SJCRH30 (cell line): ENCODE data around the gene NEURL2. TPM values are rescaled to one million over a fixed set of nuclear protein-coding genes. Genes with fewer than 3 reads are reported as not detected.
"Not testable (repeated sequence)": the region's sequence is repeated elsewhere in the genome, so short reads cannot be mapped to it uniquely, and the experiment has no call there.

Experiments
- DNase-seq, 2 experiments: peaks; one replicate each; pipeline ENCODE4 v3.0.0-alpha.2; 2015 to 2020
- H3K27ac ChIP-seq: fragments of 250-450 bp; sonication (Bioruptor Pico); 2 replicates; pipeline ENCODE4 v1.5.1; 2020; ENCODE audit warnings: mild to moderate bottlenecking, moderate library complexity
- H3K27me3 ChIP-seq: fragments of 250-450 bp; sonication (Bioruptor Pico); 2 replicates; pipeline ENCODE4 v1.5.1; 2020; ENCODE audit warnings: mild to moderate bottlenecking, moderate library complexity
- H3K36me3 ChIP-seq: fragments of 250-450 bp; sonication (Bioruptor Pico); 2 replicates; pipeline ENCODE4 v1.5.1; 2020; ENCODE audit warnings: mild to moderate bottlenecking, moderate library complexity
- H3K4me1 ChIP-seq: fragments of 250-450 bp; sonication (Bioruptor Pico); 2 replicates; pipeline ENCODE4 v1.5.1; 2020; ENCODE audit warnings: mild to moderate bottlenecking, moderate library complexity
- H3K4me3 ChIP-seq: fragments of 250-450 bp; sonication (Bioruptor Pico); 2 replicates; pipeline ENCODE4 v1.5.1; 2020; ENCODE audit warnings: mild to moderate bottlenecking, moderate library complexity
- H3K9me3 ChIP-seq: fragments of 250-450 bp; sonication (Bioruptor Pico); replicated peaks from 2 replicates; pipeline ENCODE4 v1.5.1; 2020; ENCODE audit warnings: mild to moderate bottlenecking, moderate library complexity
- total RNA-seq: library from RNA; depleted of rRNA; stranded (reverse); fragments of >200 nt; shearing (Covaris generic); gene quantifications from 2 replicates; pipeline ENCODE4 v1.2.3, GENCODE V29; 2014; rRNA removed

NEURL2 gene
- 3.9 and 6.7 TPM in 2 replicates for total RNA-seq

GRCh38 chr20:45890985-45891983, at the start of gene NEURL2, which contains the start of gene CTSA:
Gene NEURL2, minus strand, starts transcription at chr20:45891208. Its CDS starts 217 bp downstream, at chr20:45890991.
Gene CTSA, plus strand, starts transcription at chr20:45891335. Its CDS starts 234 bp downstream, at chr20:45891569.
- peak; percentile 98 to 99 for DNase-seq
- H3K4me3 ChIP-seq, result peak within 1 kb of the TSS; percentile 89
- peaks cover 18% of the 10 kb centered on the region for H3K36me3 ChIP-seq
- H3K27me3 ChIP-seq, result no peaks in the 10 kb centered on the region
- H3K9me3 ChIP-seq, result no peaks in the 10 kb centered on the region
- H3K27ac ChIP-seq, result peak within 1 kb of the TSS; percentile 84
- H3K4me1 ChIP-seq, result peaks cover 35% of the 10 kb centered on the region

- Histone ChIP-seq H3K27ac (no peak overlapping the region), H3K4me3 (no peak overlapping the region), H3K9me3 (no peaks in the 10 kb centered on the region), H3K36me3 (peaks cover 57% of the 10 kb centered on the region), H3K4me1 (no peaks in the 10 kb centered on the region; the same call in none of the 2 replicates), H3K27me3 (no peaks in the 10 kb centered on the region)
- DNase-seq, result no peak
These were observed 49.5 kb upstream of the NEURL2 start for GRCh38 chr20:45940469-45940868.

GRCh38 chr20:45940053-45940452, 49.0 kb upstream of the NEURL2 start:
- no peak overlapping the region for H3K27ac ChIP-seq
- H3K4me1 ChIP-seq, result no peaks in the 10 kb centered on the region; the same call in none of the 2 replicates
- no peaks in the 10 kb centered on the region for H3K9me3 ChIP-seq
- no peak overlapping the region for H3K4me3 ChIP-seq
- H3K27me3 ChIP-seq, result no peaks in the 10 kb centered on the region
- no peak for DNase-seq
- H3K36me3 ChIP-seq, result peaks cover 53% of the 10 kb centered on the region

DNA sequence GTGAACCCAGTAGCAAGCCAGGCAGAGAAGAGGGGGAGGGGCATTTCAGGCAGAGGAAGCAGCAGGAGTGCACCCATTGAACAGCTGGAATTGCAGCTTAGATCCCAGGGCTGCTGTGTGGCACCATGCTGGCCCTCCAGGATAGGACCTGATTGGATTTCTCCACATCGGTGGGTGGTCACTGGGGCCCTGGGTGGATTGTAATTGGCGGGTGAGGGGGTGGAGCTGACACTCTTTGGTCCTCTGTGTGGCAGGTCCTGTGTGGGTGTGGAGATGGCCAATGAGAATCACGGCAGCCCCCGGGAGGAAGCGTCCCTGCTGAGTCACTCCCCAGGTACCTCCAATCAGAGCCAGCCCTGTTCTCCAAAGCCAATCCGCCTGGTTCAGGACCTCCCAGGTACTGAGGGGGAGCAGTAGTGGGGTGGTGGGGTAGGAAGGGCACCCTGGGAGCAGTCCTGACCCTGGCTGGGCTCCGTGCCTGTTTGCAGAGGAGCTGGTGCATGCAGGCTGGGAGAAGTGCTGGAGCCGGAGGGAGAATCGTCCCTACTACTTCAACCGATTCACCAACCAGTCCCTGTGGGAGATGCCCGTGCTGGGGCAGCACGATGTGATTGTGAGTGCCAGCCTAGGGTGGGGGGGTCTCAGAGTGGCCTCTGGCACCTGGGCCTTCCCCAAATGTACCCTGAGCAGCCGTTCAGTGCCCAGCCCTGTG, 47.9 kb upstream of the NEURL2 start:
- H3K36me3 ChIP-seq, result peaks cover 41% of the 10 kb centered on the region
- H3K27me3 ChIP-seq, result no peaks in the 10 kb centered on the region
- H3K27ac ChIP-seq, result no peak overlapping the region
- H3K4me3 ChIP-seq, result no peak overlapping the region
- H3K4me1 ChIP-seq, result no peaks in the 10 kb centered on the region; the same call in none of the 2 replicates
- no peak for DNase-seq
- H3K9me3 ChIP-seq, result no peaks in the 10 kb centered on the region

DNA sequence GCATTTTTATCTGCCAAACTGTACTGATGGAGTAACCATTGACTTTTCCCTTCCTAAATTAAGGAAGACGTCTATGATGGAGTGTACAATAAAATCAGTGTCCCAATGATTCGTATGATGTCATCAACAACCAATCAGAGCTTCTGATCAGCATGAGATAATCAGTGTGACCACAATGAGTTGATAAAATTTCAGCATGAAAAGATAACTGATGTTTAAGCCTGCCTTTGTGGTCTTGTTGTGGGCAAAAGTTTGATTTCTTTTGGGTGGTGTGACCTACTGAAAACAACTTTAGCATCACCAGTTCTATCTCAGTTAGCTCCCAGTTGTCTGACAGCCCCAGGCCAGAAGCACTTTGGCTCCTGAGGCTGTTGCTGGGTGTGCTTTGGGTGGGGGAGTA, 46.8 kb upstream of the NEURL2 start:
- H3K4me3 ChIP-seq, result no peak overlapping the region
- peak overlapping the region; percentile 18 for H3K27ac ChIP-seq
- H3K27me3 ChIP-seq, result no peaks in the 10 kb centered on the region
- H3K36me3 ChIP-seq, result peaks cover 30% of the 10 kb centered on the region
- H3K4me1 ChIP-seq, result peaks cover 3% of the 10 kb centered on the region
- DNase-seq, result no peak
- no peaks in the 10 kb centered on the region for H3K9me3 ChIP-seq

DNA sequence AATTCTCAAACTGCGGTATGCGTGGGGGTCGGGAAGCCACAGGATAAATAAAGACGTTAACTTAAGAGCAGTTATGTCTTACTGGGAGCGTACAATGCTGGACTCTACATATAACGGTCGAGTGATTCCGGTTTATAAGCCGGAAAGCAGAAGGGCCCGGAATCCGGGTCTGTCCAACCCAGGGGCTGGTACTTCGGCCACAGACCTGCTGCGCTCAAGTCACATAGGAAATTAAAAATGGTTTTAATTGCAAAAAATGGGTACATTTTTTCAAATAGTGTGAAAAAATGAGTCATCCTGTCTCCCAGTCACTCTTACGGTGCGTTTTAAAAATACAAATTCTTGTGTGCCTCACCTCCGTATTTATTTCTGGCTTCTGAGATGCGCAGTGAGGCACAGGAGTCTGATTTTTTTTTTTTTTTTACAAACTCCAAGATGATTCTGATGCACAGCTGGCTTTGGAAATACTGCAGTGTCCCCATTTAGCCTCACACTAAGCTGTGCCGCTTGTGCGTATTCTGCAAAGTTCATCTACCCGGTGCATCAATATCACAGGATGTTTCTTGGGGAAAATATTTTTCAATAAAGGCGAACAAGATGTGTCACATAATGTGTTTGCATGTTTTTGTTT, 44.5 kb upstream of the NEURL2 start:
- peak in 1 of 2 experiments; percentile 50 for DNase-seq
- Histone ChIP-seq H3K9me3 (no peaks in the 10 kb centered on the region), H3K27ac (peak overlapping the region; percentile 100), H3K4me1 (peaks cover 3% of the 10 kb centered on the region), H3K4me3 (peak overlapping the region; percentile 99), H3K36me3 (peaks cover 18% of the 10 kb centered on the region), H3K27me3 (no peaks in the 10 kb centered on the region)

- H3K27me3 ChIP-seq, result no peaks in the 10 kb centered on the region
- H3K9me3 ChIP-seq, result no peaks in the 10 kb centered on the region
- H3K4me3 ChIP-seq, result peak within 1 kb of the TSS; percentile 99
- H3K4me1 ChIP-seq, result peaks cover 3% of the 10 kb centered on the region
- H3K36me3 ChIP-seq, result peaks cover 16% of the 10 kb centered on the region
- peak within 1 kb of the TSS; percentile 100 for H3K27ac ChIP-seq
- DNase-seq, result peak; percentile 99 to 100
These were observed 43.8 kb upstream of the NEURL2 start, which contains the start of gene PCIF1 for GRCh38 chr20:45934586-45935415. Gene PCIF1, plus strand, starts transcription at chr20:45934683. Its CDS starts 4,317 bp downstream, at chr20:45939000.

- Histone ChIP-seq H3K4me3 (peak overlapping the region; percentile 99), H3K4me1 (peaks cover 3% of the 10 kb centered on the region), H3K36me3 (peaks cover 9% of the 10 kb centered on the region; the same call in 1 of the 2 replicates), H3K27me3 (no peaks in the 10 kb centered on the region), H3K9me3 (no peaks in the 10 kb centered on the region), H3K27ac (peak overlapping the region; percentile 100)
- DNase-seq, result peak; percentile 67 to 75
These were observed 43.1 kb upstream of the NEURL2 start for GRCh38 chr20:45934046-45934585.

DNA sequence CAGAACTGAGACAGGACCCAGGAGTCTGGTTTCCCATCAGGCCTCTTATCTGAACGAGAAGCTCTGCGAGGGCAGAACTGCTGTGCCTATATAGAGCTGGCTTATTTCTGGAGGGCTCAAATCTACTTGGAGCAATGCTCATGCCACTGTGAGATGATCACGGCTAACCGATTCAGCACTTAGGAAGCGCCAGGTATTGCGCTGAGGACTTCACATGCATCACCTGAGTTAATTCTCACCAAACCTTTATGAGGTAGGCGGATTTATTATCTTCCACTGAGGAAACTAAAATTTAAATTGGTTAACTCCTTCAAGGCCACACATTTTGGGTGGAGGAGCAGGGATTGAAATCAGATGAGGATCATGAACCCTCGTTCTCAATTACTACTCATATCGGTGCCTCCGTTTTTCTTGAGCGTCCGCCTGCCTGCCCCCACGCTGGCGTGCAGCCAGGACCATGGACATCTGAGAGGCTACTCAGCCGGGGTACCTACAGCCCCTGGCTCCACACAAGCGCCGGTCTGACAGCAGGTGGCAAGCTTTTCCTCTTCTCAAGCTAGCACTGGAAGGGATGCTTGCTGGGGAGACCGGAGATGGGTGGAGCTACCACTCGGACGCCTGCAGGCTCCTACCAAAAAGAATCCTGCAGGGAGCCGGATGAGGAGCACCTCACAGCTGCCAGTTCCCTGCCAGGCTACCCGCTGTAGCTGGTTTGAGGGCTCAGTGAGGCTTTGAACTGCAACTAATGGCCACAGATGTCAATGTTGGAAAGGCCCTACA, 42.4 kb upstream of the NEURL2 start:
- Histone ChIP-seq H3K4me1 (peaks cover 3% of the 10 kb centered on the region), H3K4me3 (peak overlapping the region; percentile 99), H3K36me3 (peaks cover 2% of the 10 kb centered on the region; the same call in 1 of the 2 replicates), H3K27me3 (no peaks in the 10 kb centered on the region), H3K27ac (peak overlapping the region; percentile 100), H3K9me3 (no peaks in the 10 kb centered on the region)
- peak; percentile 93 to 95 for DNase-seq

GRCh38 chr20:45931680-45932079, 40.7 kb upstream of the NEURL2 start:
- DNase-seq, H3K27me3 ChIP-seq, H3K9me3 ChIP-seq, H3K36me3 ChIP-seq, H3K4me1 ChIP-seq, H3K27ac ChIP-seq, H3K4me3 ChIP-seq: not testable (repeated sequence)

GRCh38 chr20:45927071-45927878, 36.3 kb upstream of the NEURL2 start:
- no peaks in the 10 kb centered on the region for H3K36me3 ChIP-seq
- H3K27ac ChIP-seq, result no peak overlapping the region
- no peaks in the 10 kb centered on the region for H3K9me3 ChIP-seq
- no peak overlapping the region for H3K4me3 ChIP-seq
- DNase-seq, result no peak
- H3K27me3 ChIP-seq, result no peaks in the 10 kb centered on the region
- peaks cover 37% of the 10 kb centered on the region for H3K4me1 ChIP-seq

DNA sequence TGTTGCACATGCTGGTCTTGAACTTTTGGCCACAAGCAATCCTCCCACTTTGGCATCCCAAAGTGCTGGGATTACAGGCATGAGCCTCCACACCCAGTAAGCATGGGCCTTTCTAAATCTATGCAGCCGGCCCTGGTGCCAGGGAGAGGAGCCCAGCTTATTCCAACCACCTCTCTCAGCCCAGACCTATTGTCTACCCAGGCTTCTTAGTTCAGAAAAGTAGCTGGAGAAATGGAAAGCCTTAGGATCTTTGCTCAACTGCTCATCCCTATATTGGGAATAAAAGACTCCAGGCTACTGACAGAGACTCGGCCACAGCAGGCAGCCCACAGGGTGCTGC, 35.7 kb upstream of the NEURL2 start:
- Histone ChIP-seq H3K27ac (no peak overlapping the region), H3K9me3 (no peaks in the 10 kb centered on the region), H3K27me3 (no peaks in the 10 kb centered on the region), H3K4me1 (peaks cover 43% of the 10 kb centered on the region), H3K4me3 (no peak overlapping the region), H3K36me3 (no peaks in the 10 kb centered on the region)
- no peak for DNase-seq
